GM12865 (cell line): Measurements from ENCODE around the gene AP3S2.

Experiments used
- DNase-seq: peaks from one replicate; pipeline ENCODE4 v3.0.0; 2010; ENCODE audit warnings: low read depth
- H3K4me3 ChIP-seq: 2 replicates; pipeline ENCODE4 v1.5.1; 2011; ENCODE audit warnings: mild to moderate bottlenecking, low read depth, low read length, control low read depth
- CTCF ChIP-seq: IDR thresholded peaks from 2 replicates; pipeline ENCODE4 v1.5.1; 2011; ENCODE audit warnings: low read length, control low read depth, low read depth, inconsistent platforms; ENCODE audit not compliant: insufficient read depth; ENCODE audit errors: missing control alignments

The AP3S2 gene

GRCh38 chr15:89880727-89881126 is 13.1 kb downstream of the AP3S2 start:
- TF ChIP-seq CTCF, result no peak
- H3K4me3 ChIP-seq, result no peak overlapping the region
- no peak for DNase-seq

- no peak for TF ChIP-seq CTCF
- no peak overlapping the region for H3K4me3 ChIP-seq
- DNase-seq, result no peak
Observed at GRCh38 chr15:89878323-89878722, 15.5 kb downstream of the AP3S2 start.

GRCh38 chr15:89877083-89877425 is 16.7 kb downstream of the AP3S2 start:
- H3K4me3 ChIP-seq, result no peak overlapping the region
- no peak for DNase-seq
- TF ChIP-seq CTCF, result no peak

GRCh38 chr15:89876396-89877082 is 17.3 kb downstream of the AP3S2 start:
- no peak for TF ChIP-seq CTCF
- H3K4me3 ChIP-seq, result no peak overlapping the region
- DNase-seq, result no peak

DNA sequence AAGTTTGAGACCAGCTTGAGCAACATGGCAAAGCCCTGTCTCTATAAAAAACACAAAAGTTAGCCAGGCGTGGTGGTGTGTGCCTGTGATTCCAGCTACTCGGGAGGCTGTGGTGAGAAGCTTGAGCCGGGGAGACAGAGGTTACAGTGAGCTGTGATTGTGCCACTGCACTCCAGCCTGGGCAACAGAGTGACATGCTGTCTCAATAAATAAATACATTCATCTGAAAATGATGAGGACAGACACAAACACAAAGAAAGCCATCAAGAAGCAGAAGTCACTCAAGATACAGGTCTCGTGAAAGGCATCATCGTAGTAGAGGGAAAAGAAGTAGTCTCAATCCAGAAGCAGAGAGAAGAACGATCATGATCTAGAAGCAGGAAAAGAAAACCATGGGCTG is 18.1 kb downstream of the AP3S2 start:
- H3K4me3 ChIP-seq, result no peak overlapping the region
- DNase-seq, result no peak
- TF ChIP-seq CTCF, result no peak

DNA sequence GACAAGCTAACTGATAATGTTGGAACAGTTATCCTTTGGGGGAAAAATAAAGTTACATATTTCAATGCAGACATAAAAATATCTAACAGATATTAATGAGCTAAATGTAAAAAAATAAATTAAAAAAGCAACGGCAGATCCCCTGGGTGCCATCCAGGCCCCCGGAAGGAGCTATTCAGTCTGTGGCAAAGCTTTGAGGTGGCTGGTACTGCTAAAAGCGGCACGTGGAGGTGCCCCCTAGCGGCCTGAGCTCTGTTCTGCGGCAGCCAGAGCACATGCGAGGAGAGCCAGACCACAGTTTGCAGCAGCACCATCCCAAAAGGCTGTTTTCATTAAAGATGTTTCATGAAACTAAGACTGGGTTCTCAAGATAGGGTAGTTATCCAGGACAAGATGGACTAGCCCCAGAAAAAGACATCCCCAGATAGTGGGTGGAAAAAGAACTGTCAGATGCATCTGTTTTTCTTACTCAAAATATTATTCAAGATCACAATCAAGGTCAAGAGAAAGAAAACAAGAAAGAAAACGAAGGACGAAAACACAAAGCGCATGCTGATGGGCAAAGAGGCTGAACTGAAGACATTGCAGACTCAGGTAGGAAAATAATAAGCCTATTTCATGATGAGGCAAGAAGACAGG is 18.7 kb downstream of the AP3S2 start:
- TF ChIP-seq CTCF, result peak; percentile 98
- DNase-seq, result peak; percentile 85
- H3K4me3 ChIP-seq, result no peak overlapping the region

- no peak overlapping the region for H3K4me3 ChIP-seq
- DNase-seq, result no peak
- no peak for TF ChIP-seq CTCF
Observed at GRCh38 chr15:89870688-89871288, 23.0 kb downstream of the AP3S2 start.
